Body of pancreas (tissue), 4 donors: ENCODE data around the gene MMP24. TPM values are rescaled to one million over a fixed set of nuclear protein-coding genes. Genes with fewer than 3 reads are reported as not detected.

Source experiments
- ATAC-seq: fragments of 150-250 bp; one replicate; pipeline ENCODE4 v1.9.1; 2016
- DNase-seq, 4 donors: peaks; one replicate each; pipeline ENCODE4 v3.0.0-alpha.2; 2019
- H3K27ac ChIP-seq, 4 donors: fragments of 200-600 bp; sonication (generic); 1 replicate in 3 of 4; 2 replicates in 1 of 4; pipeline versions ENCODE4 v1.5.1 to v1.6.1; 2016 to 2019; ENCODE audit warnings: mild to moderate bottlenecking in 1 of 4, mixed read lengths in 1 of 4, moderate library complexity in 1 of 4
- H3K27me3 ChIP-seq, 2 donors: fragments of 200-600 bp; sonication (generic); one replicate each; pipeline ENCODE4 v1.6.0; 2016; ENCODE audit warnings: mild to moderate bottlenecking in 1 of 2
- H3K36me3 ChIP-seq, 2 donors: fragments of 200-600 bp; sonication (generic); replicated peaks in 1 of 2; 2 replicates each; pipeline ENCODE4 v1.5.1; 2016; ENCODE audit warnings: low read depth in 2 of 2; ENCODE audit not compliant: insufficient read depth in 1 of 2
- H3K4me1 ChIP-seq: fragments of 200-600 bp; sonication (generic); one replicate; pipeline ENCODE4 v1.6.0; 2016
- H3K4me3 ChIP-seq, 2 donors: fragments of 200-600 bp; sonication (generic); 1 replicate in 1 of 2; 2 replicates in 1 of 2; pipeline ENCODE4 v1.5.1; 2016 to 2019
- H3K9me3 ChIP-seq, 3 donors: fragments of 200-600 bp; sonication (generic); 1 replicate in 2 of 3; 2 replicates in 1 of 3; pipeline ENCODE4 v1.5.1; 2016
- CTCF ChIP-seq, 7 experiments: fragments of 450-650 bp in 4 of 7; fragments of 200-600 bp in 3 of 7; sonication (generic) in 3 of 7; IDR thresholded peaks; one replicate each; pipeline ENCODE4 v1.5.1; 2016 to 2019; ENCODE audit warnings: antibody characterized with exemption in 7 of 7
- POLR2A ChIP-seq, 3 donors: fragments of 450-650 bp; IDR thresholded peaks; one replicate each; pipeline ENCODE4 v1.6.1; 2016; ENCODE audit warnings: antibody characterized with exemption in 3 of 3, mild to moderate bottlenecking in 2 of 3
- WGBS, 2 donors: methylation state at CpG; one replicate each; pipeline ENCODE4 v1.1.5; 2017; 5-methylcytosine and 5-hydroxymethylcytosine counted together
- intact Hi-C: fragments of 100-400 bp; cut with DNase I; formaldehyde crosslinking; loops from one replicate; pipeline ENCODE4 v1.15.1; 2023
- total RNA-seq, 2 donors: library from RNA; depleted of rRNA; stranded (reverse); fragments of >200 nt; gene quantifications; one replicate each; pipeline ENCODE4 v1.1.0, GENCODE V29; 2016

MMP24 gene
- total RNA-seq, 2 donors from 2014 or later, result 3.0 to 9.3 TPM

DNA sequence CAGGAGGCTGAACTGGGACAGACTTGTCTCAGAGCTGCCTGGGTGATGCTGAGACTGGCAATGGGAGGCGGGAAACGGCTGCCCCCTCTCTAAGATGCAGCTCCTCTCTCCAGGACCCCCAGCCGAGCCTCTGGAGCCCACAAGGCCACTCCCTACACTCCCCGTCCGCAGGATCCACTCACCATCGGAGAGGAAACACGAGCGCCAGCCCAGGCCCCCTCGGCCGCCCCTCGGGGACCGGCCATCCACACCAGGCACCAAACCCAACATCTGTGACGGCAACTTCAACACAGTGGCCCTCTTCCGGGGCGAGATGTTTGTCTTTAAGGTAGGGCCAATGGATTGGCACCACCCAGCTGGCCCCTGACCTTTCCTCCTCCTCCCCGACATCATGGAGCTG is 40.6 kb downstream of the MMP24 start:
- Histone ChIP-seq H3K27ac (peak overlapping the region in 1 of 4 donors; percentile 6), H3K36me3 (no peaks in the 10 kb centered on the region), H3K9me3 (no peaks in the 10 kb centered on the region), H3K4me1 (peaks cover 30% of the 10 kb centered on the region), H3K4me3 (no peak overlapping the region), H3K27me3 (no peaks in the 10 kb centered on the region)
- 84 to 87% methylated on average over 13 to 16 of the region's 16 CpGs for WGBS, 2 donors
- DNase-seq (no peak), ATAC-seq (no peak)
- intact Hi-C loops, result no loop called here
- no peak for TF ChIP-seq POLR2A (IDR thresholded peaks at IDR 0.05)
- no peak for TF ChIP-seq CTCF (IDR thresholded peaks at IDR 0.05)

GRCh38 chr20:35269055-35269781 is 42.7 kb downstream of the MMP24 start:
- H3K9me3 ChIP-seq, result no peaks in the 10 kb centered on the region
- H3K27me3 ChIP-seq, result no peaks in the 10 kb centered on the region
- WGBS, 2 donors, result 32 to 59% methylated on average over 11 to 12 of the region's 14 CpGs
- peaks cover 32% of the 10 kb centered on the region for H3K4me1 ChIP-seq
- DNase-seq (peak; percentile 60 to 72 (median 68)), ATAC-seq (peak; percentile 74)
- H3K4me3 ChIP-seq, result no peak overlapping the region
- no peaks in the 10 kb centered on the region for H3K36me3 ChIP-seq
- intact Hi-C loops, result no loop called here
- peak overlapping the region in 3 of 4 donors; percentile 19 to 55 (median 24) for H3K27ac ChIP-seq
- TF ChIP-seq POLR2A (IDR thresholded peaks at IDR 0.05), result no peak
- TF ChIP-seq CTCF (IDR thresholded peaks at IDR 0.05), result peak; percentile 33 to 69 (median 57)

DNA sequence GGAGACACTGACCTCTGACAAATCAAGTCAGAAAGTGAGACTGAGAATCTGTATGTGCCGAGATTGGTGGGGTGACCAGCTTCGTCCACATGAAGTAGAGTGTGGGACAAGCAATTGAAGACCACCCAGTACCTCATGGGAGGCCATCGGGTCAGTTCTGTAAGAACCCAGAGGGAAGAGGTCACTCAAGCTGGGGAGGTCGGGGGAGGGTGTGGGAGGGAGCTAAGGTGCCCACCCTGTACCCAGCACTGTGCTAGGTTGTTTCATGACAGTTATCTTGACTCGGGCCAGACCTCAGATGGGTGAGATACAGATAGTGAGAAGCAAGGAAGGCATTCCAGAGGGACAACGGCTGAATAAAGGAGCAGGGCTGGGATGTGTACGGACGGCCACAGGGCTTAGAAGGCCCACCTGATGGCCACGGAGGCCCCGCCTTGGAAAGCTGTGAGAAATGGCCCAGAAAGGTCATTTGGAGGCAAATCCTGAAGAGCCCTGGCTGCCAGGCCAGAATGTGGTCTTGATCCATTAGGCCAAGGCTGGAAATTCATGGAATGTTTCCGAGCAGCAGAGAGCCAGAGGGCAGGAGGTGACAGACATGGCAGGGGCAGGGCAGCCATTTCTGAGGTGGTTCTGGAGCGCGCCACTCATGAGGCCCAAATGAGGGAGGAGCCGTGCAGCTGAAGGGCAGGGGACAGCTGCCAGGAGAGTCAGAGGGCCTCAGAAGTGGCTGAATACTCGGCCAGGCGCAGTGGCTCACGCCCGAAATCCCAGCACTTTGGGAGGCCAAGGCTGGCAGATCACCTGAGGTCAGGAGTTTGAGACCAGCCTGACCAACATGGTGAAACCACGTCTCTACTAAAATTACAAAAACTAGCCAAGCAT is 43.8 kb downstream of the MMP24 start:
- WGBS, 2 donors, result 84 to 87% methylated on average over 18 to 19 of the region's 19 CpGs
- intact Hi-C loops, result loop anchor here (10.0 kb wide), 1 partner anchor 125 kb away; the partner anchor contains the start of gene EDEM2

More for the DNA sequence above, 43.8 kb downstream of the MMP24 start:
- Histone ChIP-seq H3K4me3 (no peak overlapping the region), H3K27me3 (no peaks in the 10 kb centered on the region), H3K9me3 (no peaks in the 10 kb centered on the region), H3K27ac (peak overlapping the region in 2 of 4 donors; percentile 15 to 24), H3K36me3 (no peaks in the 10 kb centered on the region), H3K4me1 (peaks cover 31% of the 10 kb centered on the region)
- TF ChIP-seq POLR2A (IDR thresholded peaks at IDR 0.05), result no peak
- TF ChIP-seq CTCF (IDR thresholded peaks at IDR 0.05), result no peak
- DNase-seq (no peak), ATAC-seq (no peak)
